HepG2 (cell line): ENCODE data around the gene SRCIN1. TPM values are rescaled to one million over a fixed set of nuclear protein-coding genes. Genes with fewer than 3 reads are reported as not detected.

Experiments
- AGO1 ChIP-seq: fragments of 200-400 bp; formaldehyde crosslinking; IDR thresholded peaks from 2 replicates; pipeline ENCODE4 v1.6.1; 2017; ENCODE audit warnings: mild to moderate bottlenecking, low read depth, low read length, moderate library complexity; ENCODE audit not compliant: poor library complexity, severe bottlenecking
- AKAP8 ChIP-seq: sonication (generic); formaldehyde crosslinking; IDR thresholded peaks from 2 replicates; pipeline ENCODE4 v1.5.1; 2020; ENCODE audit warnings: mild to moderate bottlenecking, missing genetic modification reagents
- FOXM1 ChIP-seq: sonication (generic); formaldehyde crosslinking; IDR thresholded peaks from 2 replicates; pipeline ENCODE4 v1.5.0; 2020; ENCODE audit warnings: missing genetic modification reagents
- GATA4 ChIP-seq: sonication (generic); IDR thresholded peaks from 2 replicates; pipeline ENCODE4 v1.6.1; 2016; ENCODE audit warnings: antibody characterized with exemption, low read depth, borderline replicate concordance
- GMEB1 ChIP-seq: sonication (generic); formaldehyde crosslinking; IDR thresholded peaks from 2 replicates; pipeline ENCODE4 v1.5.1; 2020; ENCODE audit warnings: missing genetic modification reagents, mild to moderate bottlenecking, borderline replicate concordance
- IRF9 ChIP-seq: sonication (generic); formaldehyde crosslinking; IDR thresholded peaks from 2 replicates; pipeline ENCODE4 v1.8.0; 2022; ENCODE audit warnings: missing genetic modification reagents, mild to moderate bottlenecking, borderline replicate concordance
- MLLT10 ChIP-seq: sonication (generic); formaldehyde crosslinking; IDR thresholded peaks from 2 replicates; pipeline ENCODE4 v1.4.0; 2020; ENCODE audit warnings: missing genetic modification reagents
- PBX3 ChIP-seq: sonication (generic); formaldehyde crosslinking; IDR thresholded peaks from 2 replicates; pipeline ENCODE4 v1.8.1; 2023; ENCODE audit warnings: missing genetic modification reagents, inconsistent platforms, borderline replicate concordance
- POLR2G ChIP-seq: fragments of 200-400 bp; formaldehyde crosslinking; IDR thresholded peaks from 2 replicates; pipeline ENCODE4 v1.6.1; 2018; ENCODE audit warnings: mild to moderate bottlenecking, low read depth, low read length, moderate library complexity
- PRDM15 ChIP-seq: sonication (generic); formaldehyde crosslinking; IDR thresholded peaks from 2 replicates; pipeline ENCODE4 v1.4.0; 2020; ENCODE audit warnings: missing genetic modification reagents
- RBM39 ChIP-seq: fragments of 200-400 bp; formaldehyde crosslinking; IDR thresholded peaks from one replicate; pipeline ENCODE4 v1.6.1; 2018; ENCODE audit warnings: antibody characterized with exemption, mild to moderate bottlenecking, low read depth, low read length; ENCODE audit not compliant: poor library complexity, severe bottlenecking
- SALL1 ChIP-seq: sonication (generic); formaldehyde crosslinking; IDR thresholded peaks from 2 replicates; pipeline ENCODE4 v1.8.0; 2022; ENCODE audit warnings: mild to moderate bottlenecking, missing genetic modification reagents
- SNRNP70 ChIP-seq: fragments of 200-400 bp; formaldehyde crosslinking; IDR thresholded peaks from 2 replicates; pipeline ENCODE4 v1.6.1; 2017; ENCODE audit warnings: mild to moderate bottlenecking, low read depth, low read length, moderate library complexity
- TFDP2 ChIP-seq: sonication (generic); formaldehyde crosslinking; IDR thresholded peaks from 2 replicates; pipeline ENCODE4 v1.4.0; 2020; ENCODE audit warnings: missing genetic modification reagents
- TGIF2 ChIP-seq: IDR thresholded peaks from 2 replicates; pipeline ENCODE4 v1.6.1; 2016; ENCODE audit warnings: control low read depth, missing compliant biosample characterization
- ZEB1 ChIP-seq: IDR thresholded peaks from 2 replicates; pipeline ENCODE4 v1.6.1; 2012; ENCODE audit warnings: mild to moderate bottlenecking, low read depth, inconsistent platforms; ENCODE audit not compliant: insufficient replicate concordance
- ZMAT3 ChIP-seq: sonication (generic); formaldehyde crosslinking; conservative IDR thresholded peaks from 2 replicates; pipeline ENCODE4 v1.7.0; 2021; ENCODE audit warnings: missing genetic modification reagents
- ZNF101 ChIP-seq: sonication (generic); formaldehyde crosslinking; IDR thresholded peaks from 2 replicates; pipeline ENCODE4 v1.4.0; 2020; ENCODE audit warnings: mild to moderate bottlenecking, low read depth, missing genetic modification reagents, borderline replicate concordance
- ZNF124 ChIP-seq: sonication (generic); formaldehyde crosslinking; IDR thresholded peaks from 2 replicates; pipeline ENCODE4 v1.4.0; 2020; ENCODE audit warnings: missing genetic modification reagents
- ZNF274 ChIP-seq: sonication (generic); formaldehyde crosslinking; IDR thresholded peaks from 2 replicates; pipeline ENCODE4 v1.5.1; 2020; ENCODE audit warnings: mild to moderate bottlenecking, missing genetic modification reagents
- ZNF672 ChIP-seq: sonication (generic); formaldehyde crosslinking; IDR thresholded peaks from 2 replicates; pipeline ENCODE4 v1.8.1; 2022; ENCODE audit warnings: missing genetic modification reagents
- ZNF7 ChIP-seq: IDR thresholded peaks from 2 replicates; pipeline ENCODE4 v1.6.1; 2016; ENCODE audit warnings: missing biosample characterization, missing genetic modification reagents
- polyA plus RNA-seq, 8 experiments: library from polyadenylated mRNA; depleted of rRNA in 3 of 8; stranded (reverse) in 7 of 8; unstranded in 1 of 8; fragments of >200 nt; fragmentation: Illumina TruSeq in 4 of 8; extraction: Trizol in 4 of 8; gene quantifications; 2 replicates each; pipeline versions ENCODE4 v1.2.1 to v1.2.3, GENCODE V29; 2011 to 2016; ENCODE audit warnings: low read depth in 4 of 8, missing spikeins in 1 of 8, mixed read lengths in 1 of 8; ENCODE audit not compliant: insufficient read depth in 1 of 8
- total RNA-seq, 5 experiments: library from RNA; depleted of rRNA; stranded (reverse); fragments of >200 nt; fragmentation: Illumina TruSeq; extraction: Trizol; gene quantifications; 2 replicates each; pipeline ENCODE4 v1.2.3, GENCODE V29; 2016; ENCODE audit warnings: low read depth in 1 of 5

SRCIN1 gene
- total and polyA plus RNA-seq, 2 of the 13 experiments (the other 11 are each of a cell fraction or from before 2014, with no cell fraction given), result 1.2 to 9.6 TPM

- no peak for TF ChIP-seq PRDM15
- no peak for TF ChIP-seq ZNF124
- no peak for TF ChIP-seq MLLT10 (CRISPR knock-in tag)
- TF ChIP-seq FOXM1 (CRISPR knock-in tag), result no peak
- TF ChIP-seq POLR2G, result peak; percentile 12
- TF ChIP-seq ZEB1, result peak; percentile 14
- no peak for TF ChIP-seq AGO1
- no peak for TF ChIP-seq SNRNP70
- TF ChIP-seq RBM39, result no peak
- no peak for TF ChIP-seq PBX3
- TF ChIP-seq TGIF2 (CRISPR knock-in tag), result no peak
- peak; percentile 17; the same call in 1 of the 2 replicates for TF ChIP-seq AKAP8
- no peak for TF ChIP-seq IRF9
- no peak for TF ChIP-seq ZNF101
- TF ChIP-seq TFDP2 (CRISPR knock-in tag), result no peak
- TF ChIP-seq ZNF274, result no peak
- no peak for TF ChIP-seq ZNF7 (CRISPR knock-in tag)
- peak; percentile 65; the same call in 1 of the 2 replicates for TF ChIP-seq ZNF672
- no peak for TF ChIP-seq GMEB1 (CRISPR knock-in tag)
- no peak for TF ChIP-seq GATA4
- TF ChIP-seq SALL1 (CRISPR knock-in tag), result 0 out of 2 replicates have a peak, but pooled peaks have one; percentile 19
- TF ChIP-seq ZMAT3 (CRISPR knock-in tag), result no peak
Observed at GRCh38 chr17:38599398-38599856, 6.3 kb downstream of the SRCIN1 start (continued).
